AG04450 (cell line): ENCODE data around the gene IQCF5. TPM values are rescaled to one million over a fixed set of nuclear protein-coding genes. Genes with fewer than 3 reads are reported as not detected.

Experiments used
- CTCF ChIA-PET: fragments of 300-600, 350-600 bp; formaldehyde crosslinking; extraction: SDS; loops from one replicate; lab custom pipeline; 2022; ENCODE audit warnings: antibody characterized with exemption, inconsistent platforms; lab: Charles Lee
- POLR2A ChIA-PET: fragments of 350-600 bp; formaldehyde crosslinking; extraction: SDS; loops from one replicate; lab custom pipeline; 2021; ENCODE audit warnings: antibody characterized with exemption, inconsistent platforms; lab: Yijun Ruan, JAX
- DNase-seq: peaks from one replicate; pipeline ENCODE4 v3.0.0-alpha.2; 2011; ENCODE audit warnings: low read depth, low spot score
- H3K27ac ChIP-seq: one replicate; pipeline ENCODE4 v1.5.1; 2012; ENCODE audit warnings: low read depth, low read length, control low read depth
- H3K27me3 ChIP-seq: one replicate; pipeline ENCODE4 v1.6.0; 2012; ENCODE audit warnings: low read length; ENCODE audit not compliant: control insufficient read depth, insufficient read depth
- H3K4me3 ChIP-seq: 2 replicates; pipeline ENCODE4 v1.5.1; 2011; ENCODE audit warnings: mild to moderate bottlenecking, low read depth, low read length, control low read depth
- H3K9me3 ChIP-seq: 2 replicates; pipeline ENCODE4 v1.5.1; 2012; ENCODE audit warnings: low read length; ENCODE audit not compliant: control insufficient read depth, insufficient read depth
- polyA plus RNA-seq: library from polyadenylated mRNA; depleted of rRNA; stranded (reverse); fragments of >200 nt; gene quantifications from 2 replicates; pipeline ENCODE4 v1.2.3, GENCODE V29; 2011; rRNA removed
- small RNA-seq: library from RNA; depleted of rRNA; stranded (forward); fragments of <200 nt; gene quantifications from one replicate; pipeline ENCODE3, GENCODE V24; 2012; ENCODE audit warnings: low read depth; ENCODE audit not compliant: insufficient read length
- TF ChIP-seq, protein P1 (sequence below): IDR thresholded peaks from 2 replicates; pipeline ENCODE4 v1.5.1; 2011; ENCODE audit warnings: low read depth, low read length, control low read depth, inconsistent platforms

The IQCF5 gene
- polyA plus RNA-seq, 1 experiment: not detected

DNA sequence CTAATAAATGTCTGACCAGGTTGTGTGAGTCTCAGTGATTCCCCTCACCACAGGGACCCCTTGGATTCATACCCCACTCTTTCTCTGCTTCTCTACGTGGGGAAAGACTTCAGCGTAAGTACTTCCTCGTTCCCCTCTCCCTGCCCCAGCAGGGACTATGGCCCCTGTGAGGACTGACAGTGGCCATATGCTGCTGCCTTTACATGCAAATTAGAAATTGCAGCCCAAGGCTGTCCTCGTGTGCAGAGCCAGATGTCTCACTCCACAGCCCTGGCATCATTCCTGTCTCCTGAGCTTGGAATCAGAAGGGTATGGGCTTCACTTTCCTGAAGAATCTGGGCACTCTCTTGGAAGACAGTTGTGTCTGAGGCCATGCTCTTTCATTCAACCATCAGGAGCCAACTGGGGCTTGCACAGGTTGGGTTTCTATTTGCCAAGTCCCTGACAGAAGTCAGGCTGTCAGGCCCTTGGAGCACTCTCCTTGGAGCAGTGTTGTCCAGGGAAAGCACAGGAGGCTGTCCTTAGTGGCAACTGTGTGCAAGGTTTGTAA, 44.5 kb downstream of the IQCF5 start:
- DNase-seq: no peak
- H3K9me3 ChIP-seq: no peaks in the 10 kb centered on the region; the same call in 1 of the 2 replicates
- no peak overlapping the region for H3K4me3 ChIP-seq
- no peak overlapping the region for H3K27ac ChIP-seq
- CTCF ChIA-PET: no interaction called here
- H3K27me3 ChIP-seq: no peaks in the 10 kb centered on the region
- TF ChIP-seq, protein P1, sequence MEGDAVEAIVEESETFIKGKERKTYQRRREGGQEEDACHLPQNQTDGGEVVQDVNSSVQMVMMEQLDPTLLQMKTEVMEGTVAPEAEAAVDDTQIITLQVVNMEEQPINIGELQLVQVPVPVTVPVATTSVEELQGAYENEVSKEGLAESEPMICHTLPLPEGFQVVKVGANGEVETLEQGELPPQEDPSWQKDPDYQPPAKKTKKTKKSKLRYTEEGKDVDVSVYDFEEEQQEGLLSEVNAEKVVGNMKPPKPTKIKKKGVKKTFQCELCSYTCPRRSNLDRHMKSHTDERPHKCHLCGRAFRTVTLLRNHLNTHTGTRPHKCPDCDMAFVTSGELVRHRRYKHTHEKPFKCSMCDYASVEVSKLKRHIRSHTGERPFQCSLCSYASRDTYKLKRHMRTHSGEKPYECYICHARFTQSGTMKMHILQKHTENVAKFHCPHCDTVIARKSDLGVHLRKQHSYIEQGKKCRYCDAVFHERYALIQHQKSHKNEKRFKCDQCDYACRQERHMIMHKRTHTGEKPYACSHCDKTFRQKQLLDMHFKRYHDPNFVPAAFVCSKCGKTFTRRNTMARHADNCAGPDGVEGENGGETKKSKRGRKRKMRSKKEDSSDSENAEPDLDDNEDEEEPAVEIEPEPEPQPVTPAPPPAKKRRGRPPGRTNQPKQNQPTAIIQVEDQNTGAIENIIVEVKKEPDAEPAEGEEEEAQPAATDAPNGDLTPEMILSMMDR: no peak
- POLR2A ChIA-PET: no interaction called here

DNA sequence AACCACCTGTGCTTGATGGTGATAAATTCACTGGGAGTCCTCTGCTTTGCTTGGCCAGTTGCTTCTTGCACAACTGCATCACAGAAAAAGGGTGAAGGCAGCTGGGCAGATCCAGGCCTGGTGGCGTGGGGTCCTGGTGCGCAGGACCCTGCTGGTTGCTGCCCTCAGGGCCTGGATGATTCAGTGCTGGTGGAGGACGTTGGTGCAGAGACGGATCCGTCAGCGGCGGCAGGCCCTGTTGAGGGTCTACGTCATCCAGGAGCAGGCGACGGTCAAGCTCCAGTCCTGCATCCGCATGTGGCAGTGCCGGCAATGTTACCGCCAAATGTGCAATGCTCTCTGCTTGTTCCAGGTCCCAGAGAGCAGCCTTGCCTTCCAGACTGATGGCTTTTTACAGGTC, 45.1 kb downstream of the IQCF5 start:
- TF ChIP-seq, protein P1: no peak
- CTCF ChIA-PET: no interaction called here
- DNase-seq: no peak
- Histone ChIP-seq H3K27me3 (no peaks in the 10 kb centered on the region), H3K27ac (no peak overlapping the region), H3K4me3 (no peak overlapping the region), H3K9me3 (no peaks in the 10 kb centered on the region; the same call in 1 of the 2 replicates)
- POLR2A ChIA-PET: no interaction called here

DNA sequence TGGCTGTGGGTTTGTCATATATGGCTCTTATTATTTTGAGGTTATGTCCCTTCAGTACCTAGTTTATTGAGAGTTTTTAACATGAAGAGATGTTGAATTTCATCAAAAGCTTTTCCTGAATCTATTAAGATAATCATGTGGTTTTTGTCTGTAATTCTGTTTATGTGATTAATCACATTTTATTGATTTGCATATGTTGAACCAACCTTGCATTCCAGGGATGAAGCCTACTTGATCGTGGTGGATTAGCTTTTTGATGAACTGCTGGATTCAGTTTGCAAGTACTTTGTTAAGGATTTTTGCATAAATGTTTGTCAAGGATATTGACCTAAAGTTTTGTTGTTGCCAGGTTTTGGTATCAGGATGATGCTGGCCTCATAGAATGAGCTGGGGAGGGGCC, 47.1 kb downstream of the IQCF5 start:
- CTCF ChIA-PET: interaction anchor here (1.3 kb wide), 1 partner anchor 28 kb away, joined by 4 read pairs; no protein-coding TSS in a partner anchor

More for the DNA sequence above, 47.1 kb downstream of the IQCF5 start:
- H3K27ac ChIP-seq: no peak overlapping the region
- no peak for DNase-seq
- no peaks in the 10 kb centered on the region; the same call in 1 of the 2 replicates for H3K9me3 ChIP-seq
- POLR2A ChIA-PET: no interaction called here
- TF ChIP-seq, protein P1: no peak
- H3K4me3 ChIP-seq: no peak overlapping the region
- H3K27me3 ChIP-seq: no peaks in the 10 kb centered on the region

Small RNAs within 50 kb of the gene (small RNA-seq; reads per million reads assigned to genes)
- gene RN7SL504P: not detected

Other genes with a start within 250 kb of the IQCF5 start
- 40.6 and 49.9 TPM in 2 replicates for gene TEX264, start 204.3 kb downstream of the IQCF5 start, polyA plus RNA-seq
- gene GRM2, start 168.5 kb downstream of the IQCF5 start, polyA plus RNA-seq: 0.01 TPM in 1 of 2 replicates, not detected in the other
- gene IQCF6, start 96.4 kb downstream of the IQCF5 start, polyA plus RNA-seq: not detected in 2 replicates
- gene IQCF2, start 14.0 kb downstream of the IQCF5 start, polyA plus RNA-seq: not detected in 2 replicates
- gene IQCF1, start 27.8 kb upstream of the IQCF5 start, polyA plus RNA-seq: not detected in 2 replicates
- gene RRP9, start 66.3 kb upstream of the IQCF5 start, polyA plus RNA-seq: 10.8 and 13.7 TPM in 2 replicates
- gene PARP3, start 66.8 kb upstream of the IQCF5 start, polyA plus RNA-seq: 7.5 and 10.4 TPM in 2 replicates
- gene GPR62, start 79.8 kb upstream of the IQCF5 start, polyA plus RNA-seq: not detected in 2 replicates
- 54.6 and 69.2 TPM in 2 replicates for gene PCBP4, start 91.9 kb upstream of the IQCF5 start, polyA plus RNA-seq
- gene ABHD14B, start 98.4 kb upstream of the IQCF5 start, polyA plus RNA-seq: 34.5 and 37.5 TPM in 2 replicates
- 8.2 and 9.9 TPM in 2 replicates for gene ABHD14A, start 99.5 kb upstream of the IQCF5 start, polyA plus RNA-seq
- 20.4 and 27.8 TPM in 2 replicates for gene ACY1, start 107.9 kb upstream of the IQCF5 start, polyA plus RNA-seq
- 1,368 and 1,889 TPM in 2 replicates for gene RPL29, start 120.3 kb upstream of the IQCF5 start, polyA plus RNA-seq
- gene DUSP7, start 181.0 kb upstream of the IQCF5 start, polyA plus RNA-seq: 17.8 and 19.9 TPM in 2 replicates